WTC11 (cell line): ENCODE measurements around the gene CBFA2T2. TPM values are rescaled to one million over a fixed set of nuclear protein-coding genes. Genes with fewer than 3 reads are reported as not detected.

ENCODE experiments used
- ATAC-seq: fragments of 200-7000 bp; cut with Tn5 transposase; 2 replicates; pipeline ENCODE4 v1.10.0; 2021; ENCODE audit warnings: mild to moderate bottlenecking, moderate library complexity
- CTCF ChIA-PET: fragments of 300-600 bp; sonication (Branson Sonifier 250); formaldehyde crosslinking; loops from one replicate; lab custom pipeline; 2021; ENCODE audit warnings: antibody characterized with exemption; lab: Charles Lee
- POLR2A ChIA-PET: fragments of 350-600 bp; sonication (Branson Sonifier 250); formaldehyde crosslinking; loops from one replicate; lab custom pipeline; 2021; ENCODE audit warnings: antibody characterized with exemption; lab: Charles Lee
- DNase-seq: peaks from one replicate; pipeline ENCODE4 v3.0.0; 2021; ENCODE audit warnings: low spot score
- H3K27ac Mint-ChIP-seq: 2 replicates; pipeline ENCODE4 v1.8.0; 2021; ENCODE audit warnings: mixed read lengths
- H3K27me3 Mint-ChIP-seq: 2 replicates; pipeline ENCODE4 v1.8.0; 2021; ENCODE audit warnings: low read depth, mild to moderate bottlenecking, moderate library complexity, mixed read lengths
- H3K36me3 Mint-ChIP-seq: 2 replicates; pipeline ENCODE4 v1.8.0; 2021; ENCODE audit warnings: mixed read lengths
- H3K4me1 Mint-ChIP-seq: 2 replicates; pipeline ENCODE4 v1.8.0; 2022; ENCODE audit warnings: mixed read lengths
- H3K4me3 Mint-ChIP-seq: 2 replicates; pipeline ENCODE4 v1.8.0; 2021; ENCODE audit warnings: mild to moderate bottlenecking, moderate library complexity, mixed read lengths
- H3K9me3 Mint-ChIP-seq: 2 replicates; pipeline ENCODE4 v1.8.0; 2021; ENCODE audit warnings: mixed read lengths
- ATF1 ChIP-seq: sonication (generic); formaldehyde crosslinking; IDR thresholded peaks from 2 replicates; pipeline ENCODE4 v1.8.1; 2023; ENCODE audit warnings: mild to moderate bottlenecking, moderate library complexity, missing genetic modification reagents
- ELF4 ChIP-seq: sonication (generic); formaldehyde crosslinking; IDR thresholded peaks from 2 replicates; pipeline ENCODE4 v1.8.1; 2022; ENCODE audit warnings: low read depth, mild to moderate bottlenecking, moderate library complexity, missing genetic modification reagents
- FOXJ3 ChIP-seq: sonication (generic); formaldehyde crosslinking; IDR thresholded peaks from 2 replicates; pipeline ENCODE4 v1.9.0; 2021; ENCODE audit warnings: missing genetic modification reagents, mild to moderate bottlenecking, borderline replicate concordance
- JAZF1 ChIP-seq: fragments of 250-450 bp; sonication (Bioruptor Pico); IDR thresholded peaks from 2 replicates; pipeline ENCODE4 v1.9.0; 2021; ENCODE audit warnings: moderate library complexity, mild to moderate bottlenecking, inconsistent platforms
- NFYB ChIP-seq: sonication (generic); formaldehyde crosslinking; conservative IDR thresholded peaks from 2 replicates; pipeline ENCODE4 v1.8.0; 2022; ENCODE audit warnings: low read depth, missing genetic modification reagents
- NR1H2 ChIP-seq: sonication (generic); formaldehyde crosslinking; IDR thresholded peaks from 2 replicates; pipeline ENCODE4 v1.9.0; 2021; ENCODE audit warnings: mild to moderate bottlenecking, moderate library complexity, missing genetic modification reagents
- NR2C2 ChIP-seq: sonication (generic); formaldehyde crosslinking; IDR thresholded peaks from 2 replicates; pipeline ENCODE4 v1.8.0; 2022; ENCODE audit warnings: mild to moderate bottlenecking, missing genetic modification reagents
- NR3C1 ChIP-seq: sonication (generic); formaldehyde crosslinking; conservative IDR thresholded peaks from 2 replicates; pipeline ENCODE4 v1.8.1; 2023; ENCODE audit warnings: low read depth, mild to moderate bottlenecking, missing genetic modification reagents
- SOX15 ChIP-seq: fragments of 250-450 bp; sonication (Bioruptor Pico); IDR thresholded peaks from 2 replicates; pipeline ENCODE4 v1.9.0; 2021; ENCODE audit warnings: mild to moderate bottlenecking
- TEAD4 ChIP-seq: sonication (generic); formaldehyde crosslinking; IDR thresholded peaks from 2 replicates; pipeline ENCODE4 v1.8.0; 2022; ENCODE audit warnings: mild to moderate bottlenecking, missing genetic modification reagents
- ZBTB21 ChIP-seq: sonication (generic); formaldehyde crosslinking; IDR thresholded peaks from 2 replicates; pipeline ENCODE4 v1.8.1; 2023; ENCODE audit warnings: mild to moderate bottlenecking, missing genetic modification reagents, borderline replicate concordance
- total RNA-seq: library from RNA; stranded (reverse); gene quantifications from 3 replicates; pipeline ENCODE4 v1.2.3, GENCODE V29; 2021
- TF ChIP-seq, protein P1 (sequence below): sonication (generic); formaldehyde crosslinking; IDR thresholded peaks from 2 replicates; pipeline ENCODE4 v1.8.1; 2022; ENCODE audit warnings: low read depth, missing genetic modification reagents, borderline replicate concordance
- TF ChIP-seq, protein P2 (sequence below): fragments of 250-450 bp; sonication (Bioruptor Pico); IDR thresholded peaks from 2 replicates; pipeline ENCODE4 v1.9.0; 2021; ENCODE audit warnings: mild to moderate bottlenecking
- TF ChIP-seq, protein P3 (sequence below): sonication (generic); formaldehyde crosslinking; IDR thresholded peaks from 2 replicates; pipeline ENCODE4 v1.8.1; 2023; ENCODE audit warnings: mild to moderate bottlenecking, missing genetic modification reagents, moderate library complexity
- TF ChIP-seq, protein P4 (sequence below): sonication (generic); formaldehyde crosslinking; IDR thresholded peaks from 2 replicates; pipeline ENCODE4 v1.8.1; 2023; ENCODE audit warnings: mild to moderate bottlenecking, missing genetic modification reagents, moderate library complexity
- TF ChIP-seq, protein P5 (sequence below): sonication (generic); formaldehyde crosslinking; conservative IDR thresholded peaks from 2 replicates; pipeline ENCODE4 v1.8.1; 2022; ENCODE audit warnings: mild to moderate bottlenecking, missing genetic modification reagents
- TF ChIP-seq, protein P6 (sequence below): fragments of 250-450 bp; sonication (Bioruptor Pico); conservative IDR thresholded peaks from 2 replicates; pipeline ENCODE4 v1.9.0; 2021; ENCODE audit warnings: mild to moderate bottlenecking
- TF ChIP-seq, protein P7 (sequence below): sonication (generic); formaldehyde crosslinking; IDR thresholded peaks from 2 replicates; pipeline ENCODE4 v1.8.1; 2023; ENCODE audit warnings: mild to moderate bottlenecking, missing genetic modification reagents
- TF ChIP-seq, protein P8 (sequence below): sonication (generic); formaldehyde crosslinking; IDR thresholded peaks from 2 replicates; pipeline ENCODE4 v1.8.1; 2023; ENCODE audit warnings: mild to moderate bottlenecking, missing genetic modification reagents, borderline replicate concordance
- TF ChIP-seq, protein P9 (sequence below): sonication (generic); formaldehyde crosslinking; IDR thresholded peaks from 2 replicates; pipeline ENCODE4 v1.8.0; 2023; ENCODE audit warnings: missing genetic modification reagents

CBFA2T2 gene
- total RNA-seq, 1 experiment from 2014 or later = 22.1 TPM

DNA sequence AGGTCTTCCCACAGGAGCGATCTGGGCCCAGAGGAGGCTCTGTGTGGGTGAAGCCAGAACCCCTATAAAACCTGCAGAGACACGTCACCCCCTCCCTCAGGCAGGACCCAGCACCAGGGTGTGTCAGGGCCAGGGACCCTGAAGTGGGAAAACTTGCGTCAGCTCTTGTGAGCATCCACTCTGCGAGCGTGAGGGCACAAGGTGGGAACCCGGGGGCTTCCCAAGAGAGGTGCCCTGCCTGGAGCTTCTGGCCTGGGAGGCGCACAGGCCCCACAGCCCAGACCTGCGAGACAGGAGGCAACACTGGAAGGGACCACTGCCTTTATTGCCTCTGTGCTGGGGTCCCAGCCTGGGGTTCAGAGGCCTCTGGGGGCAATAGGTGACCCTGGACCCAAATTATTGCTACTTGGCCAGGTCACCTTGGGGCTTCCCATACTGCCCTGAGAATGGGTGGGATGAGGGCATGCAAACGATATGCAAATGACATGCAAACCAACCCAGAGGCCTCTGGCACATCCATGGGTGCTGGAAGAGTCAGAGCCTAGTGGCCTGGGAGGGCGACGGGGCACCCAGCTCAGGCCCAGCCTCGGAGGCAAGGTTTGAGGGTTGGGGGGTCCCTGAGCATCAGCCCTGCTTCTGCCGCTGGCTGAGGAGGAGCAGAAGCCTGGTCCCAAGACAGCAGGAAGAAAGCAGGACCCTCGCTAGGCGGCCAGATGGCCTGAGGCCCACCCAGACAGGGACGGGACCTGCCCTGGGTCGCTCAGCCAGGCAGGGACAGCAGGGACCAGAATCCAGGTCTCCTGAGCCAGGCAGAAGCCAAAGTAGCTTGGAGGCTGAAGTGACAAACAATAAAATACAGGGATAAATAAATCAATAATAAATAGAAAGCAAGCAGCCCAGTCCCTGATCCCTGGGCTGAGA lies 167.1 kb downstream of the CBFA2T2 start:
- POLR2A ChIA-PET = interaction anchor here (4.6 kb wide), 1 partner anchor 10 kb away, joined by 24 read pairs; the partner anchor contains the start of gene ACTL10
- no peak for DNase-seq
- peaks cover 1% of the 10 kb centered on the region; the same call in 1 of the 2 replicates for H3K27me3 Mint-ChIP-seq
- CTCF ChIA-PET = interaction anchor here (0.7 to 6.9 kb wide), 2 partner anchors 9 to 107 kb away, joined by 3 to 134 read pairs; partner anchors contain the start of genes ACTL10 and C20orf144
- no peak overlapping the region for H3K27ac Mint-ChIP-seq
- TF ChIP-seq, protein P1, sequence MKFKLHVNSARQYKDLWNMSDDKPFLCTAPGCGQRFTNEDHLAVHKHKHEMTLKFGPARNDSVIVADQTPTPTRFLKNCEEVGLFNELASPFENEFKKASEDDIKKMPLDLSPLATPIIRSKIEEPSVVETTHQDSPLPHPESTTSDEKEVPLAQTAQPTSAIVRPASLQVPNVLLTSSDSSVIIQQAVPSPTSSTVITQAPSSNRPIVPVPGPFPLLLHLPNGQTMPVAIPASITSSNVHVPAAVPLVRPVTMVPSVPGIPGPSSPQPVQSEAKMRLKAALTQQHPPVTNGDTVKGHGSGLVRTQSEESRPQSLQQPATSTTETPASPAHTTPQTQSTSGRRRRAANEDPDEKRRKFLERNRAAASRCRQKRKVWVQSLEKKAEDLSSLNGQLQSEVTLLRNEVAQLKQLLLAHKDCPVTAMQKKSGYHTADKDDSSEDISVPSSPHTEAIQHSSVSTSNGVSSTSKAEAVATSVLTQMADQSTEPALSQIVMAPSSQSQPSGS (CRISPR knock-in tag) = no peak
- TF ChIP-seq NR2C2 (no peak), ELF4 (no peak), ATF1 (CRISPR knock-in tag) (no peak), JAZF1 (CRISPR knock-in tag) (no peak), NR1H2 (no peak), NFYB (no peak), FOXJ3 (CRISPR knock-in tag) (no peak), SOX15 (CRISPR knock-in tag) (no peak), ZBTB21 (no peak), TEAD4 (CRISPR knock-in tag) (no peak)
- TF ChIP-seq, protein P2, sequence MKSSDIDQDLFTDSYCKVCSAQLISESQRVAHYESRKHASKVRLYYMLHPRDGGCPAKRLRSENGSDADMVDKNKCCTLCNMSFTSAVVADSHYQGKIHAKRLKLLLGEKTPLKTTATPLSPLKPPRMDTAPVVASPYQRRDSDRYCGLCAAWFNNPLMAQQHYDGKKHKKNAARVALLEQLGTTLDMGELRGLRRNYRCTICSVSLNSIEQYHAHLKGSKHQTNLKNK (CRISPR knock-in tag) = no peak
- TF ChIP-seq, protein P3, sequence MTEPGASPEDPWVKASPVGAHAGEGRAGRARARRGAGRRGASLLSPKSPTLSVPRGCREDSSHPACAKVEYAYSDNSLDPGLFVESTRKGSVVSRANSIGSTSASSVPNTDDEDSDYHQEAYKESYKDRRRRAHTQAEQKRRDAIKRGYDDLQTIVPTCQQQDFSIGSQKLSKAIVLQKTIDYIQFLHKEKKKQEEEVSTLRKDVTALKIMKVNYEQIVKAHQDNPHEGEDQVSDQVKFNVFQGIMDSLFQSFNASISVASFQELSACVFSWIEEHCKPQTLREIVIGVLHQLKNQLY (CRISPR knock-in tag) = no peak
- TF ChIP-seq, protein P4, sequence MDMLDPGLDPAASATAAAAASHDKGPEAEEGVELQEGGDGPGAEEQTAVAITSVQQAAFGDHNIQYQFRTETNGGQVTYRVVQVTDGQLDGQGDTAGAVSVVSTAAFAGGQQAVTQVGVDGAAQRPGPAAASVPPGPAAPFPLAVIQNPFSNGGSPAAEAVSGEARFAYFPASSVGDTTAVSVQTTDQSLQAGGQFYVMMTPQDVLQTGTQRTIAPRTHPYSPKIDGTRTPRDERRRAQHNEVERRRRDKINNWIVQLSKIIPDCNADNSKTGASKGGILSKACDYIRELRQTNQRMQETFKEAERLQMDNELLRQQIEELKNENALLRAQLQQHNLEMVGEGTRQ (CRISPR knock-in tag) = no peak
- TF ChIP-seq, protein P5, sequence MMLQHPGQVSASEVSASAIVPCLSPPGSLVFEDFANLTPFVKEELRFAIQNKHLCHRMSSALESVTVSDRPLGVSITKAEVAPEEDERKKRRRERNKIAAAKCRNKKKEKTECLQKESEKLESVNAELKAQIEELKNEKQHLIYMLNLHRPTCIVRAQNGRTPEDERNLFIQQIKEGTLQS (CRISPR knock-in tag) = no peak
- H3K9me3 Mint-ChIP-seq = no peaks in the 10 kb centered on the region
- no peak overlapping the region for H3K4me3 Mint-ChIP-seq
- H3K4me1 Mint-ChIP-seq = peaks cover 23% of the 10 kb centered on the region
- peaks cover 6% of the 10 kb centered on the region for H3K36me3 Mint-ChIP-seq
- ATAC-seq = no peak

DNA sequence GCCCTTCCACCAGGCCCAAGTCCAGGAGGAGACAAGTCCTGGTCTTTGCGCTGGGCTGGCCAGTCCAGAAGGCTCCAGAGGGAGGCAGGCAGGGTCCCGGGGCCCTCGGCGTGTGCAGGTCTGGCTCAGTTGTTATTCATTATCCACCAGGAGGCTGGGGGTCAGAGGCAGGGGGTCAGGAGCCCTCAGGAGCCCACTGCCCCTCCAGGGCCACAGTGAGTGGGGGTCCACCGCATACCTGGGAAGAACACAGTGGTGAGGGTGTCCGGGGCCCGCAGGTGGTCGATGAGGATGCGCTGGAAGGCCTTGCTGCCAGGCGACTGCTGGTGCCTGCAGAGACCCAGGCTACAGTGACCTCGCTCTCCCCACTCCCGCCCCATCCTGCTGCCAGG lies 167.8 kb downstream of the CBFA2T2 start:
- Mint-ChIP-seq H3K27ac (no peak overlapping the region), H3K9me3 (no peaks in the 10 kb centered on the region), H3K4me3 (no peak overlapping the region), H3K4me1 (peaks cover 25% of the 10 kb centered on the region), H3K36me3 (peaks cover 6% of the 10 kb centered on the region), H3K27me3 (peaks cover 2% of the 10 kb centered on the region; the same call in 1 of the 2 replicates)
- DNase-seq = no peak
- ChIA-PET POLR2A (no interaction called here), CTCF (no interaction called here)
- no peak for ATAC-seq
- TF ChIP-seq, protein P6, sequence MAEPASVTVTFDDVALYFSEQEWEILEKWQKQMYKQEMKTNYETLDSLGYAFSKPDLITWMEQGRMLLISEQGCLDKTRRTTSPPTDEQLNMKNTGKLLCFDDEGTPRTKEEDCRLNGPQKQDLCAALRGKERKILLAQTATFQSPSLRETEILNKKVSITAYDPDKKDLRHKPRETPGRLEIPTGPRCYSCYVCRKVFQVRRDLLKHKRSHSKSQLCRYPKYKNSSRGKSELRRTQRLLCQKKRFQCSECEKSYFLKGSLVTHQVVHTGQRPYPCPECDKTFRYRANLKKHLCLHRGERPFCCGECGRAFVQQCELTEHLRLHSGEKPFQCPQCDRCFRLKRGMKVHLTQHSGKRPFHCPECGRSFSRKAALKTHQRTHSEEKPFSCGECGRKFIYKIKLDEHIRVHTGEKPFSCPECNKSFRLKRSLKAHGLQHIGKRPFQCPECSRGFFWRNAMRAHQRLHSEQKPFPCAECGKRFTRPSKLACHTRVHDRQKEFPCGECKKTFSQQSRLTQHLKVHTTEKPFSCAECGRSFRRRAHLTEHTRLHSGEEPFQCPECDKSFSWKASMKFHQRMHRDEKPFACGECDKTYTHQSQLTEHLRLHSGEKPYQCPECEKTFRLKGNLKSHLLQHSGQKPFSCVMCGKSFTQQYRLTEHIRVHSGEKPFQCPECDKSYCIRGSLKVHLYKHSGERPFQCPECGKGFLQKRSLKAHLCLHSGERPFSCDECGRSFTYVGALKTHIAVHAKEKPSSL (CRISPR knock-in tag) = no peak
- TF ChIP-seq NR3C1 (no peak), ZBTB21 (no peak), NR2C2 (no peak)
- TF ChIP-seq, protein P7, sequence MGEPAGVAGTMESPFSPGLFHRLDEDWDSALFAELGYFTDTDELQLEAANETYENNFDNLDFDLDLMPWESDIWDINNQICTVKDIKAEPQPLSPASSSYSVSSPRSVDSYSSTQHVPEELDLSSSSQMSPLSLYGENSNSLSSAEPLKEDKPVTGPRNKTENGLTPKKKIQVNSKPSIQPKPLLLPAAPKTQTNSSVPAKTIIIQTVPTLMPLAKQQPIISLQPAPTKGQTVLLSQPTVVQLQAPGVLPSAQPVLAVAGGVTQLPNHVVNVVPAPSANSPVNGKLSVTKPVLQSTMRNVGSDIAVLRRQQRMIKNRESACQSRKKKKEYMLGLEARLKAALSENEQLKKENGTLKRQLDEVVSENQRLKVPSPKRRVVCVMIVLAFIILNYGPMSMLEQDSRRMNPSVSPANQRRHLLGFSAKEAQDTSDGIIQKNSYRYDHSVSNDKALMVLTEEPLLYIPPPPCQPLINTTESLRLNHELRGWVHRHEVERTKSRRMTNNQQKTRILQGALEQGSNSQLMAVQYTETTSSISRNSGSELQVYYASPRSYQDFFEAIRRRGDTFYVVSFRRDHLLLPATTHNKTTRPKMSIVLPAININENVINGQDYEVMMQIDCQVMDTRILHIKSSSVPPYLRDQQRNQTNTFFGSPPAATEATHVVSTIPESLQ (CRISPR knock-in tag) = no peak
- TF ChIP-seq, protein P8, sequence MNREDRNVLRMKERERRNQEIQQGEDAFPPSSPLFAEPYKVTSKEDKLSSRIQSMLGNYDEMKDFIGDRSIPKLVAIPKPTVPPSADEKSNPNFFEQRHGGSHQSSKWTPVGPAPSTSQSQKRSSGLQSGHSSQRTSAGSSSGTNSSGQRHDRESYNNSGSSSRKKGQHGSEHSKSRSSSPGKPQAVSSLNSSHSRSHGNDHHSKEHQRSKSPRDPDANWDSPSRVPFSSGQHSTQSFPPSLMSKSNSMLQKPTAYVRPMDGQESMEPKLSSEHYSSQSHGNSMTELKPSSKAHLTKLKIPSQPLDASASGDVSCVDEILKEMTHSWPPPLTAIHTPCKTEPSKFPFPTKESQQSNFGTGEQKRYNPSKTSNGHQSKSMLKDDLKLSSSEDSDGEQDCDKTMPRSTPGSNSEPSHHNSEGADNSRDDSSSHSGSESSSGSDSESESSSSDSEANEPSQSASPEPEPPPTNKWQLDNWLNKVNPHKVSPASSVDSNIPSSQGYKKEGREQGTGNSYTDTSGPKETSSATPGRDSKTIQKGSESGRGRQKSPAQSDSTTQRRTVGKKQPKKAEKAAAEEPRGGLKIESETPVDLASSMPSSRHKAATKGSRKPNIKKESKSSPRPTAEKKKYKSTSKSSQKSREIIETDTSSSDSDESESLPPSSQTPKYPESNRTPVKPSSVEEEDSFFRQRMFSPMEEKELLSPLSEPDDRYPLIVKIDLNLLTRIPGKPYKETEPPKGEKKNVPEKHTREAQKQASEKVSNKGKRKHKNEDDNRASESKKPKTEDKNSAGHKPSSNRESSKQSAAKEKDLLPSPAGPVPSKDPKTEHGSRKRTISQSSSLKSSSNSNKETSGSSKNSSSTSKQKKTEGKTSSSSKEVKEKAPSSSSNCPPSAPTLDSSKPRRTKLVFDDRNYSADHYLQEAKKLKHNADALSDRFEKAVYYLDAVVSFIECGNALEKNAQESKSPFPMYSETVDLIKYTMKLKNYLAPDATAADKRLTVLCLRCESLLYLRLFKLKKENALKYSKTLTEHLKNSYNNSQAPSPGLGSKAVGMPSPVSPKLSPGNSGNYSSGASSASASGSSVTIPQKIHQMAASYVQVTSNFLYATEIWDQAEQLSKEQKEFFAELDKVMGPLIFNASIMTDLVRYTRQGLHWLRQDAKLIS = no peak
- TF ChIP-seq, protein P9, sequence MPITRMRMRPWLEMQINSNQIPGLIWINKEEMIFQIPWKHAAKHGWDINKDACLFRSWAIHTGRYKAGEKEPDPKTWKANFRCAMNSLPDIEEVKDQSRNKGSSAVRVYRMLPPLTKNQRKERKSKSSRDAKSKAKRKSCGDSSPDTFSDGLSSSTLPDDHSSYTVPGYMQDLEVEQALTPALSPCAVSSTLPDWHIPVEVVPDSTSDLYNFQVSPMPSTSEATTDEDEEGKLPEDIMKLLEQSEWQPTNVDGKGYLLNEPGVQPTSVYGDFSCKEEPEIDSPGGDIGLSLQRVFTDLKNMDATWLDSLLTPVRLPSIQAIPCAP (CRISPR knock-in tag) = no peak
